Stromal cell of bone marrow (primary cell): ENCODE measurements around the gene LSAMP.

Experiments used
- DNase-seq: peaks from one replicate; pipeline ENCODE4 v3.0.0-alpha.2; 2012; ENCODE audit warnings: low read depth

The LSAMP gene

DNA sequence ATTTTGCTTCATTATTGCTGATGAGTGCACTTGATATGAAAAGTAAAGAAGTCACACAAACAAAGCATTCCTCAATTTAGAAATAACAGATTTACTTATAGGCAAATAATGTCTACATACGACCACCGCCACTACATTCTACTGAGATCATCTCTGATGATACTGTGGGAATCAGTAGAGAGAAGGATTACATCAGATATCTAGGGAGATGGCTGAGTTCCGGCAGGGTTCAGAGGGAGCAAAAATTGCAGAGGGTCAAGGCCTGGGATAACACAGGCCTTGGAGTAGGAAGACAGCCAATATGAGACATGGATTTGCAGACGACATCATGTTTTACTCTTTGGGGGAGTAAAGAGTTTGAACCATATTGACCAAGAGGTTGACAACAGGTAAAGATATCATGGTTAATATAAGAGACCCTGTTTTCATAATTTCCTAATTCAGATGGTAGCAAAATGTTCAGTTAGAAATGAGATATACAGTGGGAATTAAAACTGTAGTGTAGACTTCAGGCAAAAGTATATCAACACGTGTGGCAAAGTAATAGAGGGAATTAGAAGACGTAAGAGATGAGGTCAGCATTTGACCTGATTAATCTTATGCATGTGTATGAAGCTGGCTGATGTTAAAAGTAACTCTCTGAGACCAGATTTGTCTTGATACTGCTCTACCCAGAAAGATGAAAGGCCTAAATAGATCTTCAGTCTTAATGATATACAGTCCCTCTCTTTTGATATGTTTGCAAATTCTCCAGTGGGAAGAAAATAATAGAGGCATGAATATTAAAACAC lies 15.6 kb downstream of the LSAMP start:
- no peak for DNase-seq

DNA sequence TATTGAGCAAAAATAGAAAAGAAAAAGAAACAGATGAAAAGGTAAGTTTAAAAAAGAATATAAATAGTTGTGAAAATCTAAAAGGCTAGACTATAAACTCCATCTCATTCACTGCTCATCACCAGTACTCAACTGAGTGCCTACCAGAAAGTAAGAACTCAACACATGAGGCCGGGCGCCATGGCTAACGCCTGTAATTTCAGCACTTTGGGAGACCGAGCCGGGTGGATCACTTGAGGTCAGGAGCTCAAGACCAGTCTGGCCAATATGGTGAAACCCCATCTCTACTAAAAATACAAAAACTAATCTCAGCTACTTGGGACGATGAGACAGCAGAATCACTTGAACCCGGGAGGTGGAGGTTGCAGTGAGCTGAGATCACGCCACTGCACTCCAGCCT lies 19.3 kb downstream of the LSAMP start:
- DNase-seq, result no peak

DNA sequence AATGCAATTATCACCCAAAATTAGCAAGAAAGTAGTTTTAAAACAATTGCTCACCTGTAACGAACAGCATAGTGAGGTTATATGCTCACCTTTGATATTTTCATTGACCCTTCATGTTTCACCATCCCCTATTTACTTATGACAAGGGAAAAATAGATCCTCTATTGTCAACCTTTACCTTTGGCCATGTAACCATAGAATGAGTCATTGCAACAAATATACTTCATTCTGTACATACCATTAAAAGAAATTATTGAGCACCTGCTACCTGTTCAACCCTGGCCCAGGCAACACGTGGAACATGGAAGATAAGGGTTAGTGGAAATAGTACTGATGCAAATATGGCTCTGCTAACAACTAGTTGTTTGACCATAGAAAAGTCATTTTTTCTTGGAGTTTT lies 20.2 kb downstream of the LSAMP start:
- DNase-seq, result no peak

DNA sequence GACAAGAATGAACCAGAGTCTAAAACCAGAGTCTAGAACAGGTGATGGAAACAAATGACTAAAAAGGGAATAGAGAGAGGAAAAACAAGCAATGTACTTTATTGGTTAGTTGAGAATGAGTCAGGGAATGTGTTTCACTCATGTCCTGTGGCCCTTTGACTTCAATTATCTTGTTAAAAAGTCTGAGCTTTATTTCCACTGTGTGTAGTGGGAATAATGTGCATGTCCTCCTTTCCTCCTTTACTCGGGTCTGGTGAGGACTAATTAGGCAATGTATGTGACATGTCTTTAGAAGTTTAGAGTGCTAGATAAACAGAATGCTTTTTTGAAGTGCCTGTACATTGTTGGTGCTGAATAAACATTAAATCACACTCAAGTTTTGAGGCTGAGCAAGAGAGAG lies 21.3 kb downstream of the LSAMP start:
- no peak for DNase-seq

- no peak for DNase-seq
Observed at GRCh38 chr3:116423374-116423773, 21.9 kb downstream of the LSAMP start.

GRCh38 chr3:116417151-116417550 lies 28.1 kb downstream of the LSAMP start:
- no peak for DNase-seq

DNA sequence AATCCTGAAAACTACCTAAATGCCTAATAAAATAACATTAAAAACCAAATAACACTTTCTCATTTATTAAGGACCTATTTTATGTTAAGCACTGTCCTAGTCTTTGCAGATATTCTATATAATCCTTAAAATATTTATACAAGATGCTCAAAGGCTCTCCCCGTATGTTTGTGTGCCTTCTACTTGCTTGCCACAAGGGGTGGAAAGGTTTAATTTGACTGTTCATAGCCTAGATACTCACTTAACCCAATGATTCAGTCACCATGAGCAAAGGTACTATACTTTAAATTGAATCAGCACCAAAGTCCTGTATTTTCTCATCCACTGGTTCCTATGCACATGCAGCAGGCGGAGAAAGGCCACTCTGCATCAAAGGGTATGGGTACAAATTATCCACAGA lies 32.0 kb downstream of the LSAMP start:
- no peak for DNase-seq

GRCh38 chr3:116408473-116408872 lies 36.8 kb downstream of the LSAMP start:
- no peak for DNase-seq

GRCh38 chr3:116405231-116405630 lies 40.1 kb downstream of the LSAMP start:
- no peak for DNase-seq

DNA sequence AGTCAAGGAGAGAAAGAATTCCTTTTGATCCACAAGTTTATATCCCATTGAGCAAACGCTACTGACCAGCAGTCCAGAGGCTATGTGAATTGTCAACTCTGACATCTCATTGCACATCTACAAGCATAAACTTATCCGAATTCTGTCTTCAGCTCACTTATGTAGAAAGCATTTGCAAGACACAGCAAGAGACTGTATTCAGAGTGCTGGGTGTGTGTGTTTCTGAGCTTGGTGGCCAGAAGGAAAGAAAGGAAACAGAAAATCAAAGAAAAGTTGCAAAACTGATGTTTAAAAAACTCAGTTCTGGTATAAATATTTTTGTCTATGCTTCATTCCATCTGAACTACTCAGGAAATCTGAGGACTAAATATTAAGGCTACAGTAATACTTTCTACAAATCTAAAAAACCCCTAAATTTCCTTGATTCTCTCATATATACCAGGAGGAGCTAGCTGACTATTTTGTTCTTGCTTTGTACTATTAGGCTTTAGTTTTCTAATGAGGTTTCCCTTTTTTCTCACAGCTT lies 45.5 kb downstream of the LSAMP start:
- DNase-seq, result no peak

- DNase-seq, result no peak
Observed at GRCh38 chr3:116394365-116394764, 50.9 kb downstream of the LSAMP start.

DNA sequence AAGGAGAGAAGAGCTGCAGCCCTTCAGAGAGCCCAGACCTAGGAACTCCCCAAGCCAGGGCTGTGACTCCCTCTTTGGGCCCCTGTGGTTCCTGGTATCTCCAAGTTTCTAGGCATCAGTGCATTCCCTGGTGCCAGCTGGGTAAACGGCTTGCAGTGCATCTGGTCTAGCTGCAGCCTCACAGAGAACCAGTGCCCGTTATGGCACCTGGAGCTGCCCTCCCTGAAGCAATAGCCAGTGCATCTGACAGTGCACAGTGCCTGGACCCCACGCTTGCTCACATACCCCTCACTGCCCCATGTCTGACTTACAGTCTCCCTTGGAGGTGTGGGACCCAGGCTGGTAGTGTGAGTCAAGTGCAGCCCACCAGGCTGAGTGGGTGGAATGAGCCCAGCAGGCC lies 52.1 kb downstream of the LSAMP start:
- DNase-seq, result no peak

DNA sequence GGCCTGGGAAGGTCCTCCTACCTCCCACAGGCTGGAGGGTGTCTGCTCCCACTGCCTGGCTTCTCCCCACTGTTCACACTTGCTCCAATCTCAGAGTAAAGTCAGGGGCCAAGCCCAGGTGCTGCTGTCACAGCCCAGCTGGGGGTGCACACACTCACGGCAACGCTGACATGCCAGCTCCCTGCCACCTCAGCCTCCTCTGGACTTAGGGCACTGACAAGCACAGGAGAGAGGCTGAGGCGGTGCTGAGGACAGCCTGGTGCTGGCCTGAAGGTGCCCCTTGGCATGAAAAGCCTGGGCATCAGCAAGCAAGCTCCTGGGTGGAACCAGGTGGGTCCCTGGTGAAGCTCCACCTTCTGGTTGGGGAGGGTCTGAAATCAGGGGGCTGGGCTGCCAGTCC lies 53.0 kb downstream of the LSAMP start:
- DNase-seq, result no peak

DNA sequence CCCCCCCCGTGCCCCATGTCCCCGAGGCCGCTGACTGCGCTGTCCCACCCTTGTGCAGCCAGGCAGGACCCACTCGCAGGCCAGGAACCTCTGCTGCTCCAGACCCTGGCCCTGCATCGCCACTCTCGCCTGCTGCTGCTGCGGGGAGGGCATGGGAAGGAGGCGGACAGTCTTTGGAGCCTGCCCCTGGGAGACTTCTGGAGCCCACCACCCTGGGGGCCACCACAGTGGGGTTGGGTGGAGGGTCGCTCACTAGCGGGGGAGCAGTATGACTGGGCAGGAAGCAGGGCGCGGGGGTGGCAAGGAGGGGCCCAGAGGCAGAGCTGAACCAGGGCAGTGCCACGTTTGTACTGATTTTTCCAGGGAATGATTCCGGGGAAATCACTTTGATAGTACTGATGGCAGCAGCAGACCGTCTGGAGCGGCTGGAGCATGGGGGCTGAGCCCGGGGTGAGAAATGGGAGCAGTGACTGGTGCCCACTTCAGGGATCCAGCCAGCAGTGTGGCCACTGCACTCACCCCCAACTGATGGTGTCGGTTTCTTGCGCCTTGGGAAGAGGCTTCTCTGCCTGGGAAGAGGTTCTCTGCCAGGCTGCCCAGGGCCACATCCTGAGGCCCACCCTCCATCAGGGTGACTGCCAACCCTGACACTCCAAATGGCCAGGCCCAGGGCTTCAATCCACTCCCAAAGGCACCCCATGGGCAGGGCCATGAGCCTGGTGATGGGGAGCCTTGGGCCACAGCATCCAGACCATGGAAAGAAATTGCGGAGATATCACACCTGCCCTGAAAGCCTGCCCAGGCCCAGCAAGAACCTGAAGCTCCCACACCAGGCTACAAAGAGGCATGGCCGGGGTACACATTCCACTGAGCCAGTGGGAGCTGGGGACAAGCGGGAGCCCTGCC lies 53.7 kb downstream of the LSAMP start:
- DNase-seq, result no peak

- no peak for DNase-seq
Observed at GRCh38 chr3:116390318-116390717, 55.0 kb downstream of the LSAMP start.

GRCh38 chr3:116388867-116389385 lies 56.4 kb downstream of the LSAMP start:
- DNase-seq, result no peak

- no peak for DNase-seq
Observed at GRCh38 chr3:116386168-116386567, 59.1 kb downstream of the LSAMP start.

DNA sequence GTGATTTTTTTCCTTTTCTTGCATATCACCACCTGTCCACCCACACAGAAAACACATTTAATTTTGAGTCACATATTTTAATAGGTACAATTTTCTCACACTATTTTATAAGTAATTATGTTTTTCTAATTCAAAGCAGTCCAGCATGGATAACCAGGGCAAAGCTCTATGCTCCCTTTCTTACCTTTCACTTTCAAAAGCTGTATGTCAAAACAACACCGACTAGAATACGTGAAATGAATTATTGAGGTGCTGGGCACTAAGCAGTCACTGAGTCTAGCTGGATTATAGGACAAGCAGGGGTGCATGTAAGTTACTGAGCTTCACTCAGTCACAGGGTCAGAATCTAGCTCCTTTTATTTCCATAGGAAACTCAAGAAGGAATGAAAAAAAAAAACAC lies 60.6 kb downstream of the LSAMP start:
- no peak for DNase-seq

GRCh38 chr3:116378077-116378476 lies 67.2 kb downstream of the LSAMP start:
- DNase-seq, result no peak

- DNase-seq, result no peak
Observed at GRCh38 chr3:116374901-116375300, 70.4 kb downstream of the LSAMP start.

DNA sequence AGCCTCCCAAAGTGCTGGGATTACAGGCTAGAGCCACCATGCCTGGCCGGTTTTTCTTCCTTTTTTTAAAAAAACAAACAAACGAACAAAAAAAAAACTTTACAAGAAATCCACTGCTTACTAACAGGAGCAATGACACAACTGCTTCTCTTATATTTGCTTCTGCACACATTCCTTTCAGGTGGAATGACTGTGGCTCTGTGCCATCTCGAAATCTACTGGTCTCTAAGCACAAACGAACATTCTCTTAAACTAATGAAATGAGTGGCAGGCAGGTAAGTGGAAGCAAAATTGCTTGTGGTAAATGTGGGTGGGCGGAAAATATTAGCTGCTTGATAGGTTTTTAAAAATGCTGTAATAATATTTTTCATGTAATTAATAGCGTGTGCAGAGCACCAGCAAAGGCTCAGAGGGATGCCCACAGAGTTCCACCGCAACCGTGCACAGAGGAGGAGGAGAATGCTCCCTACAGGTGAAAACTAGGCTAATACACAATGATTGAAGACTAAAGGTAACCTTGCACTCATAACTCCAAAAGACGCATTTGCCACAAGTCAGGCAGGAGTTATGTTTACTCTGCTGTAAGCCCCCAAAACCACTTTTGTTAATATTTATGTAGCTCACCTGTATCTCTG lies 77.4 kb downstream of the LSAMP start:
- DNase-seq, result no peak

DNA sequence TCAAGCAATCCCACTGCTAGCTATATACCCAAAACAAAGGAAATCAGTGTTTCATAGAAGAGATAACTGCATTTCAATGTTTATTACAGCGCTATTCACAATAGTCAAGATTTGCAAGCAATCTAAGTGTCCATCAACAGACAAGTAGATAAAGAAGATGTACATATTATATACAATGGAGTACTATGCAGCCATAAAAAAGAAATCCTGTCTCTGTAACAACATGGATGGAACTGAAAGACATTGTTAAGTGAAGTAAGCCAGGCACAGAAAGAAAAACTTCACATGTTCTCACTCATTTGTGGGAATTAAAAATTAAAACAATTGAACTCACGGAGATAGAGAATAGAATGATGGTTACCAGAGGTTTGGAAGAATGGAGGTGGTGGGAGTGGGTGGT lies 89.2 kb downstream of the LSAMP start:
- DNase-seq, result no peak
